ENCODE data around the gene ADCY6.

The ADCY6 gene

GRCh38 chr12:48788854-48789775, at the start of gene ADCY6:
Gene ADCY6, minus strand, starts transcription at chr12:48789089. Its CDS starts 5,655 bp downstream, at chr12:48783434.
- DNase-seq (ENCODE audit: low read depth, low spot score) = no peak
- H3K27ac ChIP-seq = peak within 1 kb of the TSS; percentile 34

- no peak for DNase-seq (ENCODE audit: low read depth, low spot score)
- no peak overlapping the region for H3K27ac ChIP-seq
Observed at GRCh38 chr12:48838048-48838447, 49.2 kb upstream of the ADCY6 start.

- no peak overlapping the region for H3K27ac ChIP-seq
- DNase-seq (ENCODE audit: low read depth, low spot score) = no peak
Observed at GRCh38 chr12:48832321-48833060, 43.6 kb upstream of the ADCY6 start.

- no peak overlapping the region for H3K27ac ChIP-seq
- DNase-seq (ENCODE audit: low read depth, low spot score) = no peak
Observed at GRCh38 chr12:48831257-48831656, 42.4 kb upstream of the ADCY6 start.

GRCh38 chr12:48828841-48829575, 40.1 kb upstream of the ADCY6 start:
- DNase-seq (ENCODE audit: low read depth, low spot score) = no peak

GRCh38 chr12:48828293-48828692, 39.4 kb upstream of the ADCY6 start:
- H3K27ac ChIP-seq = no peak overlapping the region
- DNase-seq (ENCODE audit: low read depth, low spot score) = no peak

More at GRCh38 chr12:48828841-48829575, 40.1 kb upstream of the ADCY6 start:
- H3K27ac ChIP-seq = no peak overlapping the region

GRCh38 chr12:48827513-48828096, 38.7 kb upstream of the ADCY6 start:
- no peak overlapping the region for H3K27ac ChIP-seq
- DNase-seq (ENCODE audit: low read depth, low spot score) = no peak

GRCh38 chr12:48827026-48827425, 38.1 kb upstream of the ADCY6 start:
- DNase-seq (ENCODE audit: low read depth, low spot score) = no peak

GRCh38 chr12:48826209-48826855, 37.4 kb upstream of the ADCY6 start:
- peak; percentile 56 for DNase-seq (ENCODE audit: low read depth, low spot score)
- H3K27ac ChIP-seq = peak overlapping the region; percentile 40

More at GRCh38 chr12:48827026-48827425, 38.1 kb upstream of the ADCY6 start:
- H3K27ac ChIP-seq = peak overlapping the region; percentile 40

- H3K27ac ChIP-seq = no peak overlapping the region
- DNase-seq (ENCODE audit: low read depth, low spot score) = no peak
Observed at GRCh38 chr12:48824905-48825304, 36.0 kb upstream of the ADCY6 start.

GRCh38 chr12:48824112-48824511, 35.2 kb upstream of the ADCY6 start:
- H3K27ac ChIP-seq = no peak overlapping the region
- no peak for DNase-seq (ENCODE audit: low read depth, low spot score)

GRCh38 chr12:48823281-48823680, 34.4 kb upstream of the ADCY6 start:
- no peak for DNase-seq (ENCODE audit: low read depth, low spot score)
- H3K27ac ChIP-seq = no peak overlapping the region

- DNase-seq (ENCODE audit: low read depth, low spot score) = no peak
- H3K27ac ChIP-seq = no peak overlapping the region
Observed at GRCh38 chr12:48822711-48823110, 33.8 kb upstream of the ADCY6 start.

GRCh38 chr12:48822139-48822538, 33.2 kb upstream of the ADCY6 start:
- H3K27ac ChIP-seq = no peak overlapping the region
- no peak for DNase-seq (ENCODE audit: low read depth, low spot score)

- no peak overlapping the region for H3K27ac ChIP-seq
- DNase-seq (ENCODE audit: low read depth, low spot score) = no peak
Observed at GRCh38 chr12:48819986-48820725, 31.3 kb upstream of the ADCY6 start.

GRCh38 chr12:48818831-48819590, 30.1 kb upstream of the ADCY6 start:
- DNase-seq (ENCODE audit: low read depth, low spot score) = no peak
- no peak overlapping the region for H3K27ac ChIP-seq

GRCh38 chr12:48817873-48818830, 29.3 kb upstream of the ADCY6 start, which contains the start of gene CACNB3:
Gene CACNB3, plus strand, starts transcription at chr12:48818496. Its CDS starts 434 bp downstream, at chr12:48818930.
- no peak for DNase-seq (ENCODE audit: low read depth, low spot score)
- H3K27ac ChIP-seq = no peak within 1 kb of the TSS

Data from epithelial cell of prostate (primary cell).